Astrocyte (in vitro differentiated cells and primary cell): ENCODE results near the gene SHISA9.

Experiments used
- EZH2 ChIP-seq: IDR thresholded peaks from 2 replicates; pipeline ENCODE4 v1.6.1; 2012; ENCODE audit warnings: mild to moderate bottlenecking, low read length, inconsistent platforms; ENCODE audit not compliant: insufficient read depth
- TF ChIP-seq, protein P1 (sequence below): IDR thresholded peaks from 2 replicates; pipeline ENCODE4 v1.5.1; 2011; ENCODE audit warnings: low read depth, mild to moderate bottlenecking, inconsistent platforms, low read length, moderate library complexity; ENCODE audit not compliant: insufficient read depth

- TF ChIP-seq, protein P1, sequence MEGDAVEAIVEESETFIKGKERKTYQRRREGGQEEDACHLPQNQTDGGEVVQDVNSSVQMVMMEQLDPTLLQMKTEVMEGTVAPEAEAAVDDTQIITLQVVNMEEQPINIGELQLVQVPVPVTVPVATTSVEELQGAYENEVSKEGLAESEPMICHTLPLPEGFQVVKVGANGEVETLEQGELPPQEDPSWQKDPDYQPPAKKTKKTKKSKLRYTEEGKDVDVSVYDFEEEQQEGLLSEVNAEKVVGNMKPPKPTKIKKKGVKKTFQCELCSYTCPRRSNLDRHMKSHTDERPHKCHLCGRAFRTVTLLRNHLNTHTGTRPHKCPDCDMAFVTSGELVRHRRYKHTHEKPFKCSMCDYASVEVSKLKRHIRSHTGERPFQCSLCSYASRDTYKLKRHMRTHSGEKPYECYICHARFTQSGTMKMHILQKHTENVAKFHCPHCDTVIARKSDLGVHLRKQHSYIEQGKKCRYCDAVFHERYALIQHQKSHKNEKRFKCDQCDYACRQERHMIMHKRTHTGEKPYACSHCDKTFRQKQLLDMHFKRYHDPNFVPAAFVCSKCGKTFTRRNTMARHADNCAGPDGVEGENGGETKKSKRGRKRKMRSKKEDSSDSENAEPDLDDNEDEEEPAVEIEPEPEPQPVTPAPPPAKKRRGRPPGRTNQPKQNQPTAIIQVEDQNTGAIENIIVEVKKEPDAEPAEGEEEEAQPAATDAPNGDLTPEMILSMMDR = no peak
- no peak for TF ChIP-seq EZH2
These were observed 344.4 kb downstream of the SHISA9 start for GRCh38 chr16:13245713-13246377.
